D721Med (cell line): ENCODE data around the gene KCNJ3.

Source experiments
- DNase-seq: peaks from one replicate; pipeline ENCODE4 v3.0.0; 2011; ENCODE audit warnings: low spot score; ENCODE audit not compliant: insufficient read length
- FAIRE-seq: peaks from 2 replicates; lab custom pipeline; 2011; peaks lifted over from hg19 to GRCh38; lab: Jason Lieb, UNC
- TF ChIP-seq, protein P1 (sequence below): IDR thresholded peaks from 2 replicates; pipeline ENCODE4 v1.5.1; 2012; ENCODE audit warnings: mild to moderate bottlenecking, control low read depth; ENCODE audit not compliant: insufficient read depth; ENCODE audit errors: missing control alignments

KCNJ3 gene, protein sequence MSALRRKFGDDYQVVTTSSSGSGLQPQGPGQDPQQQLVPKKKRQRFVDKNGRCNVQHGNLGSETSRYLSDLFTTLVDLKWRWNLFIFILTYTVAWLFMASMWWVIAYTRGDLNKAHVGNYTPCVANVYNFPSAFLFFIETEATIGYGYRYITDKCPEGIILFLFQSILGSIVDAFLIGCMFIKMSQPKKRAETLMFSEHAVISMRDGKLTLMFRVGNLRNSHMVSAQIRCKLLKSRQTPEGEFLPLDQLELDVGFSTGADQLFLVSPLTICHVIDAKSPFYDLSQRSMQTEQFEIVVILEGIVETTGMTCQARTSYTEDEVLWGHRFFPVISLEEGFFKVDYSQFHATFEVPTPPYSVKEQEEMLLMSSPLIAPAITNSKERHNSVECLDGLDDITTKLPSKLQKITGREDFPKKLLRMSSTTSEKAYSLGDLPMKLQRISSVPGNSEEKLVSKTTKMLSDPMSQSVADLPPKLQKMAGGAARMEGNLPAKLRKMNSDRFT

DNA sequence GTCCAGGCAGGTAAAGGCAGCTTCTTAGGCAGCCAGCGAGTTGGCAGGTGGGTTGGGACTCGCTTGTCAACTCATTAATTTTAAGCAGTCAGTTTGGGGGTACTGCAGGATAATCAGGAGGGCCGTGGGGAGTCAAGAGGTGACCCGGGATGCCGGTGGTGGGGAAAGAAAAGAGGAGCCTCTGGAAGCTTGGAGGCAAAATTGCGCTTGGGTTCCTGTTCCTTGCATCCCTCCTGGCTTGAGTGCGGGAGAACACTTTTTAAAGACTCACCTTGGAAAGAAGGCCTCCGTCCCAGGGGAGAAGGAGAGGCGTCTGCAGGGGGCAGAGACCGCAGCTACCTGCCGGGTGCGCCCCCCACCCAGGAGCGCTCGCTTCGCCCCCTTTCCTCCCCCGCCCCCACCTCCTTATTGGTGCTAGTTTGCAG, at the start of gene KCNJ3:
TSS of gene KCNJ3 (plus strand) at position 400 of the 425 bp plus-strand sequence. CDS start 81 bp downstream, outside the sequence.
- DNase-seq (no peak), FAIRE-seq (no peak)
- TF ChIP-seq, protein P1, sequence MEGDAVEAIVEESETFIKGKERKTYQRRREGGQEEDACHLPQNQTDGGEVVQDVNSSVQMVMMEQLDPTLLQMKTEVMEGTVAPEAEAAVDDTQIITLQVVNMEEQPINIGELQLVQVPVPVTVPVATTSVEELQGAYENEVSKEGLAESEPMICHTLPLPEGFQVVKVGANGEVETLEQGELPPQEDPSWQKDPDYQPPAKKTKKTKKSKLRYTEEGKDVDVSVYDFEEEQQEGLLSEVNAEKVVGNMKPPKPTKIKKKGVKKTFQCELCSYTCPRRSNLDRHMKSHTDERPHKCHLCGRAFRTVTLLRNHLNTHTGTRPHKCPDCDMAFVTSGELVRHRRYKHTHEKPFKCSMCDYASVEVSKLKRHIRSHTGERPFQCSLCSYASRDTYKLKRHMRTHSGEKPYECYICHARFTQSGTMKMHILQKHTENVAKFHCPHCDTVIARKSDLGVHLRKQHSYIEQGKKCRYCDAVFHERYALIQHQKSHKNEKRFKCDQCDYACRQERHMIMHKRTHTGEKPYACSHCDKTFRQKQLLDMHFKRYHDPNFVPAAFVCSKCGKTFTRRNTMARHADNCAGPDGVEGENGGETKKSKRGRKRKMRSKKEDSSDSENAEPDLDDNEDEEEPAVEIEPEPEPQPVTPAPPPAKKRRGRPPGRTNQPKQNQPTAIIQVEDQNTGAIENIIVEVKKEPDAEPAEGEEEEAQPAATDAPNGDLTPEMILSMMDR = no peak

DNA sequence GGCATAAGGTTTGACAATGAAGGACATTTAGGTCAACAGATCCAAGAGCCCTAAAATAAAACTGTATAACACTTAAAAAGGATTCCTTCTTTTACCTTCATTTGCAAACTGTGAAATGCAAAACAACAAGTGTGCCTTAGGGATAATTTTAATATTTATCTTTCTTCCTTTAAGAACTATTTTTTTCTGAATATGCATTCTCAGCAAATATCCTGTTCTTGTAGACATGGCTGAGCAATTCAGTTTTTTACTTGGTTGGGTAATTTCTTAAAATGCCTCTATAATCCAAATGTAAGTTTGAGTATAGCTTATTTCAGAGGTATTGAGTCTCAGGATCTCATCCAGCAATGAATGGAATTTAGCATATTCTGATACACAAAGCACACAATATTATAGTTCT, 43.0 kb upstream of the KCNJ3 start:
- DNase-seq (no peak), FAIRE-seq (no peak)
- TF ChIP-seq, protein P1 = no peak

DNA sequence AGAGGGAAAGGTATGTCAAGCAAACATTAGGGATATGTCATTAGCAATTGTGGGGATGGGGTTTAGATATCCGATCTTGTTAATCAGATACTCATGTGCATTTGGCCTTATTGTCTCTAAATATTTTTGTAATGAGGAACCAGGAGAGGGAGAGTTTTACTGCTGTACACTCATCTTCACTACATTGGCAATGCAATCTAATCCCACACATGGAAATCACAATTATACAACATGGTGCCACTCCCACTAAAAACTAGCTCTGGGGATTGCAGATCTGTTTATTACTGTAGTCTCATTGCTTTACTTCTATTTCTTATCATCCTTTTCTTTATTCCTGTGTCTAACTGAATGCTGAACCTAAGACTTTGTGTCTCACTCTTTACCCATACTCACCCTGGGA, 39.6 kb upstream of the KCNJ3 start:
- TF ChIP-seq, protein P1 = no peak
- FAIRE-seq (no peak), DNase-seq (no peak)

DNA sequence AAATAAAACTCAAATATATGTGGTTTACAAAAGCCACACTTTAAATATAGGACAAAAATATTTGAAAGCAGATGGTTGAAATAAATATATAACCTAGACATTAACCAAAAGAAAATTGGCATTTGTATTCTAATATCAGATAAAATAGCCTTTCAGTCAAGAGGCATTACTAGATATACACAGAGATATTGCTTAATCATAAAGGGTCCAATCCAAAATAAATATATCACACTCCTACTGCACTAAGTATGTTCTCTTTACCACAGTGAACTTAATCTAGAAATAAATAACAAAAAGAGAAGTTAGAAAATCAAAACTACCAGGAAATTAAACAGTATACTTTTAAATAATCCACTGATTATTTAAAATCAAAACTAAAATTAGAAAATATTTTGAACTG, 34.2 kb upstream of the KCNJ3 start:
- DNase-seq (no peak), FAIRE-seq (no peak)
- TF ChIP-seq, protein P1 = no peak

DNA sequence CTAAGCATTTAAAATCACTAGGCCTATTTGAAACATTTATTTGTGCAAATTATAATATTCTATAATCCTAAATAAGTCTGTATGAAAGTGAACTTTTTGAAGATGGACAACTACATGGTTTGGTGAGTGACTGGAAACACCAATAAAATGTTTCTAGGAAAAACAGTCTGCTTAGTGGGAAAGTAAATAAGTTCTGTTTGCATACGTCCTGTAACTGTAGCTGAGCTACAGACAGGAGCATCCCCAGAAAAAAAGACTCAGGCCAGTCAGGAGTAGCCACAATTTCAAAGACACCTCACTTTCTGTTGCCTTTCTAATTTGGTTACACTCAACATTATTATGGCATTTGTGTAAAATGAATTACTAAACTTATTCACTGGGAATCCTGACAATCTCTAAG, 28.4 kb upstream of the KCNJ3 start:
- FAIRE-seq = no peak
- DNase-seq = no peak
- TF ChIP-seq, protein P1 = no peak

DNA sequence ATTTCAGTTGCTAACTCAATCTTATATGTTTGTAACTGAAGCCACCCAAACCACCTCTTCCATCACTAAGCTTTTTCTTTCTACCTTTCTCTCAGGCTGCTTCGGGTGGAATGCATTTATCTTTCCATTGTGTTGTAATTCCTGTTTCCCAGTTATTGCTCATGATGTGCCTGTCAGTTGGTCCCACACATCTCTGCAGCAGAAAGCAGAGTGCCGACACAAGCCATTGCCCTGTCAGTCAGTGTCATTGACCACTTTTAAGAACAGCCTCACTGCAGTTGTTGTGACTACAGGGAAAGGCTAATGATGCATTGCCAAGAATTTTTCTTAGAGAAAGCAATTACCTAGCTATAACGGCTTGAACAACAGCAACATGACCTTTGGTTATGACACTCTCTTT, 24.8 kb upstream of the KCNJ3 start:
- TF ChIP-seq, protein P1 = no peak
- FAIRE-seq (no peak), DNase-seq (no peak)

DNA sequence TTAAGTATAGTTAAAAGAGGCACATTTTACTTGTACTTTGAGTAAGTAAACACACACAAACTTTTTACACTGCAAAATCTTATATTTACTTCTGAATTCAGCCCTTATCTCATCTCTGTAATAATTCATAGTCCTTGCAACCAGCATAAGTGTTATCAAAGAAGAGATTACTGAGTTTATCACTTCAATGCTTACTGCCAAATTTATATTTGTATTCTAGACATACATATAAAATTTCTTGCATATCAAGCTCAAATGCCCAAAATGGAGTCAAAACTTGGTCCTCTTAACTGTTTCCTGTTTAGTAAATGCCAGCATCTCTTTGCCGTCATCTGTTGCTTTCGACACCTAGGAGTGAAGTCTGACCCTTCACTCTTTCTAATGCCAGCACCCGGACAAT, 21.1 kb upstream of the KCNJ3 start:
- TF ChIP-seq, protein P1 = no peak
- FAIRE-seq = no peak

More for the DNA sequence above, 21.1 kb upstream of the KCNJ3 start:
- no peak for DNase-seq
